Measurements from ENCODE around the gene UNC80. TPM values are rescaled to one million over a fixed set of nuclear protein-coding genes. Genes with fewer than 3 reads are reported as not detected.

Gene UNC80
- total RNA-seq, 1 donor from 2014 or later, result 0.11 TPM

DNA sequence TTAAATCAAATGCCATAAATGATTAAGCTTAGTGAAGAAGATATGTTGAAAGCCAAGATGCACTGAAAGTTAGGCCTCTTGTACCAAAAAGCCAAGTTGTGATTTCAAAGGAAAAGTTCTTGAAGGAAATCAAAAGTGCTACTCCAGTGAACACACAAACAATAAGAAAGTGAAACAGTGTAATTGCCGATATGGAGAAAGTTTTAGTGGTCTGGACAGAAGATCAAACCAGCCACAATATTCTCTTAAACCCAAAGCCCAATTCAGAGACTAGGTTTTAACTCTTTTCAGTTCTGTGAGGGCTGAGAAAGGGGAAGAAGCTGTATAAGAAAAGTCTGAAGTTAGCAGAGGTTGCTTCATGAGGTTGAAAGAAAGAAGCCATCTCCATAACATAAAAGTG lies 129.0 kb downstream of the UNC80 start:
- intact Hi-C loops (cut with DNase I), result no loop called here
- H3K36me3 ChIP-seq, result no peaks in the 10 kb centered on the region
- DNase-seq (ENCODE audit: low spot score in 2 of 2), result no peak
- no peak overlapping the region for H3K4me3 ChIP-seq
- H3K27me3 ChIP-seq, result no peaks in the 10 kb centered on the region
- H3K27ac ChIP-seq, result no peak overlapping the region
- TF ChIP-seq CTCF (IDR thresholded peaks at IDR 0.05), result no peak
- H3K4me1 ChIP-seq, result no peaks in the 10 kb centered on the region
- H3K9me3 ChIP-seq, result no peaks in the 10 kb centered on the region

DNA sequence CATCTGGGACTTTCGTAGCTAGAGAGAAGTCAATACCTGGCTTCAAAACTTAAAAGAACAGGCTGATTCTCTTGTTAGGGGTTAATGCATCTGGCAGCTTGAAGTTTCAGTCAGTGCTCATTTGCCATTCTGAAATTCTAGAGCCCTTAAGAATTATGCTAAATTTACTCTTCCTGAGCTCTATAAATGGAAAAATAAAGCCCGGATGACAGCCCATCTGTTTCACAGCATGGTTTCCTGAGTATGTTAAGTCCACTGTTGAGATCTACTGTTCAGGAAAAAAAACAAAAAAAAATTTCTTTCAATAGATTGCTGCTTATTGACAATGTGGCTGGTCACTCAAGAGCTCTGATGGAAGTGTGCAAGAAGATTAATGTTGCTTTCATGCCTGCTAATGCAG lies 129.5 kb downstream of the UNC80 start:
- Histone ChIP-seq H3K4me3 (no peak overlapping the region), H3K9me3 (no peaks in the 10 kb centered on the region), H3K36me3 (no peaks in the 10 kb centered on the region), H3K27me3 (no peaks in the 10 kb centered on the region), H3K4me1 (no peaks in the 10 kb centered on the region), H3K27ac (no peak overlapping the region)
- intact Hi-C loops (cut with DNase I), result no loop called here
- DNase-seq (ENCODE audit: low spot score in 2 of 2), result no peak
- no peak for TF ChIP-seq CTCF (IDR thresholded peaks at IDR 0.05)

GRCh38 chr2:209905691-209906090 lies 134.1 kb downstream of the UNC80 start:
- Histone ChIP-seq H3K27me3 (no peaks in the 10 kb centered on the region), H3K27ac (no peak overlapping the region), H3K9me3 (no peaks in the 10 kb centered on the region), H3K4me3 (no peak overlapping the region), H3K4me1 (no peaks in the 10 kb centered on the region), H3K36me3 (no peaks in the 10 kb centered on the region)
- no peak for TF ChIP-seq CTCF (IDR thresholded peaks at IDR 0.05)
- intact Hi-C loops (cut with DNase I), result no loop called here
- DNase-seq (ENCODE audit: low spot score in 2 of 2), result no peak

GRCh38 chr2:209907746-209908145 lies 136.1 kb downstream of the UNC80 start:
- Histone ChIP-seq H3K27ac (no peak overlapping the region), H3K27me3 (no peaks in the 10 kb centered on the region), H3K4me3 (no peak overlapping the region), H3K9me3 (no peaks in the 10 kb centered on the region), H3K4me1 (no peaks in the 10 kb centered on the region), H3K36me3 (no peaks in the 10 kb centered on the region)
- DNase-seq (ENCODE audit: low spot score in 2 of 2), result no peak
- intact Hi-C loops (cut with DNase I), result no loop called here
- no peak for TF ChIP-seq CTCF (IDR thresholded peaks at IDR 0.05)

DNA sequence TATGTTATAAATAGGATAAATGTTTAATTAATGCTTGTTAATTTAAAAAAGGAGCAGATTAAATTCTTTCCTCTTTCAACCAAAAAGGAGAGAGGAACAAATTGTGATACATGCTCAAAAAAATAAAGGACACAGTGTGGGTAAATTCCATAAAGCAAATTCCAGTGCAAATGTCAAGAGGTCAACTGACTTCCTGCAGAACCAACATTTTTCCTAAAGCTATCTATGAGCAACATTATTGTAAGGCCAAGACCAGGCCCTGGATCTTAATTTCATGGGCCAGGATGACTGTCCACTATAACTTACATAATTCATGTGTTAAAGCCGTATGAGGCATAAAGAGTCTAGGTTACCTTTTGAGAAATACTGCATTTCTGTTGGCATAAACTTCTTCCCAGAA lies 136.9 kb downstream of the UNC80 start:
- H3K4me3 ChIP-seq, result no peak overlapping the region
- no peaks in the 10 kb centered on the region for H3K36me3 ChIP-seq
- no peaks in the 10 kb centered on the region for H3K4me1 ChIP-seq
- TF ChIP-seq CTCF (IDR thresholded peaks at IDR 0.05), result no peak
- intact Hi-C loops (cut with DNase I), result no loop called here
- DNase-seq (ENCODE audit: low spot score in 2 of 2), result no peak
- H3K27me3 ChIP-seq, result no peaks in the 10 kb centered on the region
- no peak overlapping the region for H3K27ac ChIP-seq
- no peaks in the 10 kb centered on the region for H3K9me3 ChIP-seq

GRCh38 chr2:209911486-209911885 lies 139.9 kb downstream of the UNC80 start:
- Histone ChIP-seq H3K9me3 (no peaks in the 10 kb centered on the region), H3K27ac (no peak overlapping the region), H3K4me1 (no peaks in the 10 kb centered on the region), H3K4me3 (no peak overlapping the region), H3K27me3 (no peaks in the 10 kb centered on the region), H3K36me3 (no peaks in the 10 kb centered on the region)
- intact Hi-C loops (cut with DNase I), result no loop called here
- TF ChIP-seq CTCF (IDR thresholded peaks at IDR 0.05), result no peak
- DNase-seq (ENCODE audit: low spot score in 2 of 2), result no peak

Data from ascending aorta (tissue), 2 donors.